Measurements from ENCODE around the gene ZFX.
A peak's percentile ranks its signal among the peaks of the same experiment; 100 is the strongest.

ZFX gene

GRCh38 chrX:24149351-24150050 lies at the start of gene ZFX:
Gene ZFX (plus strand): TSS chrX:24149729. CDS start chrX:24172743, 23,014 bp downstream.
- peaks cover 81% of the 10 kb centered on the region for H3K4me1 Mint-ChIP-seq
- H3K9me3 Mint-ChIP-seq = no peaks in the 10 kb centered on the region
- peak within 1 kb of the TSS; percentile 100 for H3K27ac Mint-ChIP-seq
- peak; percentile 64 for DNase-seq
- no peaks in the 10 kb centered on the region for H3K36me3 Mint-ChIP-seq (ENCODE audit: low read depth)
- TF ChIP-seq CTCF (IDR thresholded peaks at IDR 0.05) = no peak
- peak within 1 kb of the TSS; percentile 98 for H3K4me3 Mint-ChIP-seq
- peaks cover 3% of the 10 kb centered on the region for H3K27me3 Mint-ChIP-seq (ENCODE audit: low read depth, poor library complexity)

GRCh38 chrX:24100713-24101112 lies 48.8 kb upstream of the ZFX start:
- H3K4me1 Mint-ChIP-seq = peaks cover 25% of the 10 kb centered on the region
- H3K9me3 Mint-ChIP-seq = peaks cover 4% of the 10 kb centered on the region
- no peak for TF ChIP-seq CTCF (IDR thresholded peaks at IDR 0.05)
- H3K4me3 Mint-ChIP-seq = no peak overlapping the region
- no peak for DNase-seq
- H3K27me3 Mint-ChIP-seq (ENCODE audit: low read depth, poor library complexity) = peaks cover under 1% of the 10 kb centered on the region
- peaks cover 5% of the 10 kb centered on the region for H3K36me3 Mint-ChIP-seq (ENCODE audit: low read depth)
- H3K27ac Mint-ChIP-seq = peak overlapping the region; percentile 41

GRCh38 chrX:24110069-24110468 lies 39.5 kb upstream of the ZFX start:
- Mint-ChIP-seq H3K4me3 (no peak overlapping the region), H3K9me3 (peaks cover 4% of the 10 kb centered on the region), H3K36me3 (ENCODE audit: low read depth) (peaks cover 5% of the 10 kb centered on the region), H3K27me3 (ENCODE audit: low read depth, poor library complexity) (peaks cover 14% of the 10 kb centered on the region), H3K4me1 (no peaks in the 10 kb centered on the region), H3K27ac (no peak overlapping the region)
- TF ChIP-seq CTCF (IDR thresholded peaks at IDR 0.05) = no peak
- no peak for DNase-seq

- H3K36me3 Mint-ChIP-seq (ENCODE audit: low read depth) = no peaks in the 10 kb centered on the region
- no peak for DNase-seq
- no peak overlapping the region for H3K4me3 Mint-ChIP-seq
- no peaks in the 10 kb centered on the region for H3K4me1 Mint-ChIP-seq
- peaks cover 9% of the 10 kb centered on the region for H3K27me3 Mint-ChIP-seq (ENCODE audit: low read depth, poor library complexity)
- no peak for TF ChIP-seq CTCF (IDR thresholded peaks at IDR 0.05)
- no peak overlapping the region for H3K27ac Mint-ChIP-seq
- no peaks in the 10 kb centered on the region for H3K9me3 Mint-ChIP-seq
Measured at GRCh38 chrX:24113181-24113580, 36.3 kb upstream of the ZFX start.

- DNase-seq = no peak
- Mint-ChIP-seq H3K9me3 (no peaks in the 10 kb centered on the region), H3K36me3 (ENCODE audit: low read depth) (no peaks in the 10 kb centered on the region), H3K4me1 (no peaks in the 10 kb centered on the region), H3K4me3 (no peak overlapping the region), H3K27me3 (ENCODE audit: low read depth, poor library complexity) (peaks cover 3% of the 10 kb centered on the region), H3K27ac (peak overlapping the region; percentile 36)
- TF ChIP-seq CTCF (IDR thresholded peaks at IDR 0.05) = no peak
Measured at GRCh38 chrX:24117258-24117657, 32.3 kb upstream of the ZFX start.

GRCh38 chrX:24124244-24124799 lies 25.2 kb upstream of the ZFX start:
- no peaks in the 10 kb centered on the region for H3K36me3 Mint-ChIP-seq (ENCODE audit: low read depth)
- peaks cover 7% of the 10 kb centered on the region for H3K4me1 Mint-ChIP-seq
- H3K27ac Mint-ChIP-seq = peak overlapping the region; percentile 79
- H3K27me3 Mint-ChIP-seq (ENCODE audit: low read depth, poor library complexity) = no peaks in the 10 kb centered on the region
- no peak for DNase-seq
- TF ChIP-seq CTCF (IDR thresholded peaks at IDR 0.05) = no peak
- H3K4me3 Mint-ChIP-seq = no peak overlapping the region
- no peaks in the 10 kb centered on the region for H3K9me3 Mint-ChIP-seq
